GM23338 (cell line): ENCODE measurements around the gene PXMP4. TPM values are rescaled to one million over a fixed set of nuclear protein-coding genes. Genes with fewer than 3 reads are reported as not detected.

Experiments used
- ATAC-seq: fragments of 200-7000 bp; cut with Tn5 transposase; 3 replicates; pipeline ENCODE4 v1.9.1; 2020
- DNase-seq: peaks from one replicate; pipeline ENCODE4 v3.0.0-alpha.2; 2015; ENCODE audit warnings: low spot score
- H2AFZ ChIP-seq: fragments of 200-600 bp; sonication (generic); 2 replicates; pipeline ENCODE4 v1.8.0; 2016; ENCODE audit warnings: antibody characterized with exemption, mild to moderate bottlenecking, moderate library complexity
- H3F3A ChIP-seq: fragments of 200-600 bp; sonication (generic); replicated peaks from 2 replicates; pipeline ENCODE4 v1.8.0; 2017; ENCODE audit warnings: antibody characterized with exemption, mixed run types, low read depth
- H3K27ac ChIP-seq: fragments of 200-600 bp; sonication (generic); 2 replicates; pipeline ENCODE4 v1.6.1; 2016; ENCODE audit warnings: low read depth
- H3K27me3 ChIP-seq: fragments of 200-600 bp; sonication (generic); 2 replicates; pipeline ENCODE4 v1.8.0; 2016; ENCODE audit warnings: mild to moderate bottlenecking, mixed run types, moderate library complexity; ENCODE audit not compliant: insufficient read depth
- H3K36me3 ChIP-seq: fragments of 200-600 bp; sonication (generic); 2 replicates; pipeline ENCODE4 v1.8.0; 2016; ENCODE audit warnings: mild to moderate bottlenecking; ENCODE audit not compliant: insufficient read depth
- H3K4me1 ChIP-seq: fragments of 200-600 bp; sonication (generic); 2 replicates; pipeline ENCODE4 v1.8.0; 2016; ENCODE audit warnings: mild to moderate bottlenecking, moderate library complexity; ENCODE audit not compliant: insufficient read depth
- H3K4me2 ChIP-seq: fragments of 200-600 bp; sonication (generic); 2 replicates; pipeline ENCODE4 v1.7.1; 2017; ENCODE audit warnings: mixed run types
- H3K4me3 ChIP-seq: fragments of 200-600 bp; sonication (generic); 2 replicates; pipeline ENCODE4 v1.6.1; 2016; ENCODE audit warnings: mixed run types
- H3K79me2 ChIP-seq: fragments of 200-600 bp; sonication (generic); replicated peaks from 2 replicates; pipeline ENCODE4 v1.8.0; 2017; ENCODE audit warnings: mild to moderate bottlenecking; ENCODE audit not compliant: insufficient read depth
- H3K9me2 ChIP-seq: fragments of 200-600 bp; sonication (generic); 2 replicates; pipeline ENCODE4 v1.8.0; 2017; ENCODE audit not compliant: insufficient read depth
- H4K20me1 ChIP-seq: fragments of 200-600 bp; sonication (generic); replicated peaks from 2 replicates; pipeline ENCODE4 v1.8.0; 2017; ENCODE audit warnings: mild to moderate bottlenecking; ENCODE audit not compliant: insufficient read depth
- H3K27ac Mint-ChIP-seq: 2 replicates; pipeline ENCODE4 v1.8.0; 2020; ENCODE audit warnings: inconsistent platforms, mild to moderate bottlenecking, moderate library complexity, mixed read lengths
- H3K27me3 Mint-ChIP-seq: 3 replicates; pipeline ENCODE4 v1.8.0; 2022; ENCODE audit warnings: low read depth, mild to moderate bottlenecking, moderate library complexity, mixed read lengths, inconsistent platforms; ENCODE audit not compliant: insufficient read depth, poor library complexity
- H3K36me3 Mint-ChIP-seq: 3 replicates; pipeline ENCODE4 v1.8.0; 2021; ENCODE audit warnings: low read depth, mild to moderate bottlenecking, inconsistent platforms, moderate library complexity, mixed read lengths
- H3K4me1 Mint-ChIP-seq: 3 replicates; pipeline ENCODE4 v1.8.0; 2020; ENCODE audit warnings: mild to moderate bottlenecking, inconsistent platforms, mixed read lengths
- H3K4me3 Mint-ChIP-seq: 3 replicates; pipeline ENCODE4 v1.8.0; 2021; ENCODE audit warnings: moderate library complexity, mild to moderate bottlenecking, inconsistent platforms, mixed read lengths
- H3K9me3 Mint-ChIP-seq: 3 replicates; pipeline ENCODE4 v1.8.0; 2020; ENCODE audit warnings: moderate library complexity, mild to moderate bottlenecking, inconsistent platforms, mixed read lengths
- CREB1 ChIP-seq: fragments of 250-450 bp; sonication (Bioruptor Pico); IDR thresholded peaks from 2 replicates; pipeline ENCODE4 v1.5.0; 2020; ENCODE audit warnings: low read depth, mild to moderate bottlenecking, moderate library complexity
- EZH2phosphoT487 ChIP-seq: fragments of 200-600 bp; sonication (generic); IDR thresholded peaks from one replicate; pipeline ENCODE4 v1.8.1; 2018; ENCODE audit warnings: antibody characterized with exemption; ENCODE audit not compliant: unreplicated experiment
- JUNB ChIP-seq: IDR thresholded peaks from one replicate; pipeline ENCODE4 v1.6.1; 2016; ENCODE audit warnings: antibody characterized with exemption; ENCODE audit not compliant: unreplicated experiment
- NANOG ChIP-seq: IDR thresholded peaks from 2 replicates; pipeline ENCODE4 v1.6.1; 2016; ENCODE audit warnings: antibody characterized with exemption, borderline replicate concordance
- STAT1 ChIP-seq: IDR thresholded peaks from one replicate; pipeline ENCODE4 v1.6.1; 2016; ENCODE audit warnings: antibody characterized with exemption; ENCODE audit not compliant: unreplicated experiment
- ZNF114 ChIP-seq: fragments of 250-450 bp; sonication (Bioruptor Pico); IDR thresholded peaks from 2 replicates; pipeline ENCODE4 v1.5.0; 2020; ENCODE audit warnings: mild to moderate bottlenecking, moderate library complexity
- ZNF331 ChIP-seq: fragments of 250-450 bp; sonication (Bioruptor Pico); IDR thresholded peaks from 2 replicates; pipeline ENCODE4 v1.5.0; 2020; ENCODE audit warnings: low read depth, mild to moderate bottlenecking, moderate library complexity
- polyA plus RNA-seq: library from polyadenylated mRNA; unstranded; fragments of >200 nt; fragmentation: Nextera tagmentation; extraction: Ambion mirVana; gene quantifications from 2 replicates; pipeline ENCODE4 v1.2.1, GENCODE V29; 2016
- total RNA-seq: library from RNA; depleted of rRNA; stranded (reverse); fragments of >200 nt; shearing (Covaris generic); gene quantifications from 2 replicates; pipeline ENCODE4 v1.2.3, GENCODE V29; 2014
- TF ChIP-seq, protein P1 (sequence below): IDR thresholded peaks from 2 replicates; pipeline ENCODE4 v1.6.1; 2016; ENCODE audit warnings: antibody characterized with exemption
- TF ChIP-seq, protein P2 (sequence below), 2 experiments: fragments of 200-600 bp in 1 of 2; sonication (generic) in 1 of 2; conservative IDR thresholded peaks; 2 replicates each; pipeline versions ENCODE4 v1.5.1 to v1.6.1; 2016 to 2017; ENCODE audit warnings: antibody characterized with exemption in 2 of 2, low read depth in 2 of 2, mild to moderate bottlenecking in 2 of 2, moderate library complexity in 1 of 2
- TF ChIP-seq, protein P3 (sequence below): fragments of 250-450 bp; sonication (Bioruptor Pico); IDR thresholded peaks from 2 replicates; pipeline ENCODE4 v1.5.0; 2020; ENCODE audit warnings: mild to moderate bottlenecking, moderate library complexity

Gene PXMP4
- total and polyA plus RNA-seq, 2 experiments from 2014 or later, result 1.2 to 3.5 TPM

DNA sequence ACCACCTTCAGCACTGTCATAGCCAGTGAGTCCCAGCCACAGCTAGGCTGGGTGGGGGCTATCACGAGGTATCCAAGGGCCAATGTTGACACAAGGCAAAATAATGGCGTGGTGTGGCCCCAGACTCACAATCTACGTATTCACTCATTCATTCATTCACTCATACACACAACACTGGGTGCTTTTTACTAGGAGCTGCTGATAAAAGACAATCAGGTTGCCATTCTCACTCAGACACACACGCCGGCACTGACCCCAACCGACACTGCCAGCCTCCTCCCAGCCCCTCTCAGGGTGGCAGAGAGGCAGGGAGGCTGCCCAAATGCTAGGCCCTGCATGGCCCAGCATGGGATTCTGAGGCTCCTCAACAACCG lies 59.4 kb downstream of the PXMP4 start:
- H3K4me1 ChIP-seq, result peaks cover 6% of the 10 kb centered on the region; the same call in 1 of the 2 replicates
- Mint-ChIP-seq H3K4me1 (peaks cover 18% of the 10 kb centered on the region), H3K9me3 (no peaks in the 10 kb centered on the region), H3K27ac (no peak overlapping the region), H3K27me3 (peaks cover 21% of the 10 kb centered on the region), H3K4me3 (no peak overlapping the region), H3K36me3 (no peaks in the 10 kb centered on the region; the same call in 2 of the 3 replicates)
- peaks cover 3% of the 10 kb centered on the region; the same call in 1 of the 2 replicates for H3F3A ChIP-seq
- H3K27ac ChIP-seq, result no peak overlapping the region
- no peak overlapping the region for H3K4me3 ChIP-seq
- H3K36me3 ChIP-seq, result no peaks in the 10 kb centered on the region
- no peak for DNase-seq
- H4K20me1 ChIP-seq, result no peaks in the 10 kb centered on the region; the same call in 1 of the 2 replicates
- H3K27me3 ChIP-seq, result 0 out of 2 replicates have a peak, but pooled peaks cover 6% of the 10 kb centered on the region
- TF ChIP-seq CREB1 (CRISPR knock-in tag) (no peak), JUNB (no peak), EZH2phosphoT487 (no peak)
- TF ChIP-seq, protein P1, sequence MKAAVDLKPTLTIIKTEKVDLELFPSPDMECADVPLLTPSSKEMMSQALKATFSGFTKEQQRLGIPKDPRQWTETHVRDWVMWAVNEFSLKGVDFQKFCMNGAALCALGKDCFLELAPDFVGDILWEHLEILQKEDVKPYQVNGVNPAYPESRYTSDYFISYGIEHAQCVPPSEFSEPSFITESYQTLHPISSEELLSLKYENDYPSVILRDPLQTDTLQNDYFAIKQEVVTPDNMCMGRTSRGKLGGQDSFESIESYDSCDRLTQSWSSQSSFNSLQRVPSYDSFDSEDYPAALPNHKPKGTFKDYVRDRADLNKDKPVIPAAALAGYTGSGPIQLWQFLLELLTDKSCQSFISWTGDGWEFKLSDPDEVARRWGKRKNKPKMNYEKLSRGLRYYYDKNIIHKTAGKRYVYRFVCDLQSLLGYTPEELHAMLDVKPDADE, result no peak
- TF ChIP-seq, protein P2, sequence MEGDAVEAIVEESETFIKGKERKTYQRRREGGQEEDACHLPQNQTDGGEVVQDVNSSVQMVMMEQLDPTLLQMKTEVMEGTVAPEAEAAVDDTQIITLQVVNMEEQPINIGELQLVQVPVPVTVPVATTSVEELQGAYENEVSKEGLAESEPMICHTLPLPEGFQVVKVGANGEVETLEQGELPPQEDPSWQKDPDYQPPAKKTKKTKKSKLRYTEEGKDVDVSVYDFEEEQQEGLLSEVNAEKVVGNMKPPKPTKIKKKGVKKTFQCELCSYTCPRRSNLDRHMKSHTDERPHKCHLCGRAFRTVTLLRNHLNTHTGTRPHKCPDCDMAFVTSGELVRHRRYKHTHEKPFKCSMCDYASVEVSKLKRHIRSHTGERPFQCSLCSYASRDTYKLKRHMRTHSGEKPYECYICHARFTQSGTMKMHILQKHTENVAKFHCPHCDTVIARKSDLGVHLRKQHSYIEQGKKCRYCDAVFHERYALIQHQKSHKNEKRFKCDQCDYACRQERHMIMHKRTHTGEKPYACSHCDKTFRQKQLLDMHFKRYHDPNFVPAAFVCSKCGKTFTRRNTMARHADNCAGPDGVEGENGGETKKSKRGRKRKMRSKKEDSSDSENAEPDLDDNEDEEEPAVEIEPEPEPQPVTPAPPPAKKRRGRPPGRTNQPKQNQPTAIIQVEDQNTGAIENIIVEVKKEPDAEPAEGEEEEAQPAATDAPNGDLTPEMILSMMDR (conservative IDR thresholded peaks at IDR 0.05; ENCODE audit: low read depth in 2 of 2), result no peak
- no peak for ATAC-seq
- H2AFZ ChIP-seq, result no peak overlapping the region
- H3K9me2 ChIP-seq, result no peaks in the 10 kb centered on the region
- H3K79me2 ChIP-seq, result no peaks in the 10 kb centered on the region
- no peak overlapping the region for H3K4me2 ChIP-seq

DNA sequence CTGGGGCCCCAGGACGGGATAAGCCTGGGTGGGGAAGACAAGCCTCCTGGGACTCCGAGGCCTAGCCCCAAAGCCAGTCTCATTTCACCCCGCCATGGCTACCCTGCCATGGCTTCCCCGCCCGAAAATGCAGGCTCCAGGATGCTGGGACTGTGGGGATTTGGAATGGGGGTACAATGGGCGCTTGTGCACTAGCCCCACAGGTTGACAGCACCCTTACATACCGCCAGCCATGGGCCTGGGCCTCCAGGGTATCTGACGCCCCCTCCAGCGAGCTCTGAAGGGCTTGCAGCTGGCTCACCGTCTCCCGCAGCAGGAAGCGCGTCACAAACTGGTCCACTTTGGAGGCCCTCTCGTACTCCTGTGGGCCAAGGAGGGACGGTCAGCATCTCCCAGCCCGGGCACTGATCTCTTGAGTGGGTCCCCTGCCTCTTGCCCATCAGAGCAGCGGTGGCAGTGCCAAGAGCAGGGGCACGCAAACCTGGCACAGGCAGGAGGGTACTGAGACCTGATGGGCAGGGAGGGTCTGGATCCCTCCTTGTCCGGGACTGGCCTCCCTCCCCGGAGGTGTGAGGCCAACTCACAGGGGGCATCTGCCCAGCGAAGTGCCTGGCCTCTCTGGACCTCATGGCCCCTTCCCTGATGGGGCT lies 60.0 kb downstream of the PXMP4 start:
- Histone ChIP-seq H3K9me2 (no peaks in the 10 kb centered on the region), H3F3A (0 out of 2 replicates have a peak, but pooled peaks cover 3% of the 10 kb centered on the region), H3K27ac (no peak overlapping the region), H3K4me2 (no peak overlapping the region), H3K4me1 (peaks cover 3% of the 10 kb centered on the region; the same call in 1 of the 2 replicates), H2AFZ (no peak overlapping the region), H3K4me3 (no peak overlapping the region), H3K36me3 (no peaks in the 10 kb centered on the region), H3K79me2 (no peaks in the 10 kb centered on the region), H3K27me3 (0 out of 2 replicates have a peak, but pooled peaks cover 6% of the 10 kb centered on the region), H4K20me1 (no peaks in the 10 kb centered on the region; the same call in 1 of the 2 replicates)
- Mint-ChIP-seq H3K27me3 (peaks cover 20% of the 10 kb centered on the region), H3K4me3 (no peak overlapping the region), H3K9me3 (no peaks in the 10 kb centered on the region), H3K36me3 (no peaks in the 10 kb centered on the region; the same call in 2 of the 3 replicates), H3K4me1 (peaks cover 14% of the 10 kb centered on the region), H3K27ac (no peak overlapping the region)
- DNase-seq, result no peak
- no peak for ATAC-seq
- TF ChIP-seq NANOG, result no peak
- no peak for TF ChIP-seq ZNF331
- no peak for TF ChIP-seq JUNB
- no peak for TF ChIP-seq STAT1
- no peak for TF ChIP-seq ZNF114
- TF ChIP-seq, protein P3, sequence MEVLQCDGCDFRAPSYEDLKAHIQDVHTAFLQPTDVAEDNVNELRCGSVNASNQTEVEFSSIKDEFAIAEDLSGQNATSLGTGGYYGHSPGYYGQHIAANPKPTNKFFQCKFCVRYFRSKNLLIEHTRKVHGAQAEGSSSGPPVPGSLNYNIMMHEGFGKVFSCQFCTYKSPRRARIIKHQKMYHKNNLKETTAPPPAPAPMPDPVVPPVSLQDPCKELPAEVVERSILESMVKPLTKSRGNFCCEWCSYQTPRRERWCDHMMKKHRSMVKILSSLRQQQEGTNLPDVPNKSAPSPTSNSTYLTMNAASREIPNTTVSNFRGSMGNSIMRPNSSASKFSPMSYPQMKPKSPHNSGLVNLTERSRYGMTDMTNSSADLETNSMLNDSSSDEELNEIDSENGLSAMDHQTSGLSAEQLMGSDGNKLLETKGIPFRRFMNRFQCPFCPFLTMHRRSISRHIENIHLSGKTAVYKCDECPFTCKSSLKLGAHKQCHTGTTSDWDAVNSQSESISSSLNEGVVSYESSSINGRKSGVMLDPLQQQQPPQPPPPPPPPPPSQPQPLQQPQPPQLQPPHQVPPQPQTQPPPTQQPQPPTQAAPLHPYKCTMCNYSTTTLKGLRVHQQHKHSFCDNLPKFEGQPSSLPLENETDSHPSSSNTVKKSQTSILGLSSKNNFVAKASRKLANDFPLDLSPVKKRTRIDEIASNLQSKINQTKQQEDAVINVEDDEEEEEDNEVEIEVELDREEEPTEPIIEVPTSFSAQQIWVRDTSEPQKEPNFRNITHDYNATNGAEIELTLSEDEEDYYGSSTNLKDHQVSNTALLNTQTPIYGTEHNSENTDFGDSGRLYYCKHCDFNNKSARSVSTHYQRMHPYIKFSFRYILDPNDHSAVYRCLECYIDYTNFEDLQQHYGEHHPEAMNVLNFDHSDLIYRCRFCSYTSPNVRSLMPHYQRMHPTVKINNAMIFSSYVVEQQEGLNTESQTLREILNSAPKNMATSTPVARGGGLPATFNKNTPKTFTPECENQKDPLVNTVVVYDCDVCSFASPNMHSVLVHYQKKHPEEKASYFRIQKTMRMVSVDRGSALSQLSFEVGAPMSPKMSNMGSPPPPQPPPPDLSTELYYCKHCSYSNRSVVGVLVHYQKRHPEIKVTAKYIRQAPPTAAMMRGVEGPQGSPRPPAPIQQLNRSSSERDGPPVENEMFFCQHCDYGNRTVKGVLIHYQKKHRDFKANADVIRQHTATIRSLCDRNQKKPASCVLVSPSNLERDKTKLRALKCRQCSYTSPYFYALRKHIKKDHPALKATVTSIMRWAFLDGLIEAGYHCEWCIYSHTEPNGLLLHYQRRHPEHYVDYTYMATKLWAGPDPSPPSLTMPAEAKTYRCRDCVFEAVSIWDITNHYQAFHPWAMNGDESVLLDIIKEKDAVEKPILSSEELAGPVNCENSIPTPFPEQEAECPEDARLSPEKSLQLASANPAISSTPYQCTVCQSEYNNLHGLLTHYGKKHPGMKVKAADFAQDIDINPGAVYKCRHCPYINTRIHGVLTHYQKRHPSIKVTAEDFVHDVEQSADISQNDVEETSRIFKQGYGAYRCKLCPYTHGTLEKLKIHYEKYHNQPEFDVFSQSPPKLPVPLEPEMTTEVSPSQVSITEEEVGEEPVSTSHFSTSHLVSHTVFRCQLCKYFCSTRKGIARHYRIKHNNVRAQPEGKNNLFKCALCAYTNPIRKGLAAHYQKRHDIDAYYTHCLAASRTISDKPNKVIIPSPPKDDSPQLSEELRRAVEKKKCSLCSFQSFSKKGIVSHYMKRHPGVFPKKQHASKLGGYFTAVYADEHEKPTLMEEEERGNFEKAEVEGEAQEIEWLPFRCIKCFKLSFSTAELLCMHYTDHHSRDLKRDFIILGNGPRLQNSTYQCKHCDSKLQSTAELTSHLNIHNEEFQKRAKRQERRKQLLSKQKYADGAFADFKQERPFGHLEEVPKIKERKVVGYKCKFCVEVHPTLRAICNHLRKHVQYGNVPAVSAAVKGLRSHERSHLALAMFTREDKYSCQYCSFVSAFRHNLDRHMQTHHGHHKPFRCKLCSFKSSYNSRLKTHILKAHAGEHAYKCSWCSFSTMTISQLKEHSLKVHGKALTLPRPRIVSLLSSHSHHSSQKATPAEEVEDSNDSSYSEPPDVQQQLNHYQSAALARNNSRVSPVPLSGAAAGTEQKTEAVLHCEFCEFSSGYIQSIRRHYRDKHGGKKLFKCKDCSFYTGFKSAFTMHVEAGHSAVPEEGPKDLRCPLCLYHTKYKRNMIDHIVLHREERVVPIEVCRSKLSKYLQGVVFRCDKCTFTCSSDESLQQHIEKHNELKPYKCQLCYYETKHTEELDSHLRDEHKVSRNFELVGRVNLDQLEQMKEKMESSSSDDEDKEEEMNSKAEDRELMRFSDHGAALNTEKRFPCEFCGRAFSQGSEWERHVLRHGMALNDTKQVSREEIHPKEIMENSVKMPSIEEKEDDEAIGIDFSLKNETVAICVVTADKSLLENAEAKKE (CRISPR knock-in tag), result no peak
- TF ChIP-seq EZH2phosphoT487, result no peak
